ENCODE measurements around the gene XPNPEP2.
A peak's percentile ranks its signal among the peaks of the same experiment; 100 is the strongest.

The XPNPEP2 gene

GRCh38 chrX:129754056-129755024, 15.6 kb downstream of the XPNPEP2 start:
- no peak for DNase-seq

DNA sequence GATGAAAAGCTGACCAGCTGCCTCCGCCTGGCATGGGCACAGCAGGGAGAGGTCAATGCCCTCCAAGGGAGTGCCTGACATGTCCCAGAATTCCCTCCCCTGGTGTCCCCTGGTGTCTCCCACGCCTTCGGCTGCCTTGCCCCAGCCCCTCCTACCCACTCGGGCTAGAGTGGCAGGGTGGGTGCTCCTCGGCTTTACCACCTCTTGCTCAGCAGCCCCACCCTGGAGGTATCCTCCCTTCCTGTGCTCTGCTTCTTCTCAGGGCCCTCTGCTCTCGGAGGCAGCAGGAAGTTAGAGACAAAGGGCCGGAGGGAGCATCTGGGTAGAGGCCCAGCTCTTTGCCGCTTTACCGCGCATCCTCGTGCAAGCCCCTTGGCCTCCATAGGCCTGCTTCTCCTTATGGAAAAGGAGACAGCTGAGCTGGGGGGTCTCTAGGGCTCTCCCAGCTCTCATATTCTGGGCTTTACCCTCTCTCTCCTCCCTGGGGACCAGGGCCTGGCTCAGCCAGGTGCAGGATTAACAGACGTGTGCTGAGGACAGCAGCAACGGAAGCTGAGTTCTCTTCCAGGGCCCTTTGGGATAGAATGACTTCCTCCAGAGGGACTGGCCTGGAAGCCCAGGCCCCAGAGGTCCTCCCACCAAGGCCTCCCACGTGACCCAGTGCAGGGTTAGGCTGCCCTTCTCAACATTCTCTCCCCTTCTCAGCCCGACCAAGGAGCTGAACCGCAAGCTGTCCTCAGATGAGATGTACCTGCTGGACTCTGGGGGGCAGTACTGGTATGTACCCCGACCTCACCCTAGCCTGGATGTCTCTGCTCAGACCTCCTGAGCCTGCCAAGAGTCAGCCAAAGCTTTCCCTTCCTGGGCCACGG, 17.2 kb downstream of the XPNPEP2 start:
- no peak for DNase-seq

DNA sequence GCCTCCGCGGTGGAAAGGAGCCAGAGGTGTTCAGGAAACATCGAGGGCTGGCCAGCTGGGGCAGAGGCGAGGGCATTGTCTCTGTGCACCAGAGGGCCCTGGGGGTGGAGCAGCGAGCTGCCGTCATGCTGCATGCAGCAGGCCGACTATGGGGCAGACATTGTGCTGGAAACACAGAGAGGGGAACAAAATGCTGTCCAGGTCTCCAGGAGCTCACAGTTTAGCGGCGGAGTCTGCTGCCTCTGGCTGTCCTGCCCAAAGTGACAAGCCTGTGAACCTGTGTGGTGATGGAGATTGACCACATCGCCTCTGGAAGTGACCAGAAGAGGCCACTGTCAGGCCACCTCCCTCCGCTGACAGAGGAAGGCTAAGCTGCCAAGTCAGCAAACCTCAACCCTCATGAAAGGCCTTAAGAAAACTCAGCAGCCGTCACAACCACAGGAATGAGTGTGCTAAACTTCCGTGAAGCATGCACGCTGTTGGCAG, 20.8 kb downstream of the XPNPEP2 start:
- peak; percentile 70 for DNase-seq

DNA sequence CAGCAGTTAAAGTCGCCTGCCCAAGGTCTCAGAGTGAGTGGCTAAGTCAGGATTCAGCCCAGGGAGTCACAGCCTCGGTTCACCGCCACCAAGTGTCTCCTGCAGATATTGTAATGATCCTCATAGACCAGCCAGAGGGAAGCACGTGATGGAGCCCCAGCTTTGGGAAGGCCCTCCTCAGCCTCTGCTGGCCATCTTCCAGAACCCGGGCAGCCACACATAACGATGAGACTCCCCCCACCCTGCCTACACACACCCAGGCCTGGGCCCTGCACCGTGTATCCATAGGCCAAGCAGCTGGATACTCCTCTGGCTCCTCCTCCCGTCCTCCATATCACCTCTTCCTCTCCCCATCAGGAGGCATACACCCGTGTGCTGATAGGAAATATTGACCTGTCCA, 21.4 kb downstream of the XPNPEP2 start:
- no peak for DNase-seq

DNA sequence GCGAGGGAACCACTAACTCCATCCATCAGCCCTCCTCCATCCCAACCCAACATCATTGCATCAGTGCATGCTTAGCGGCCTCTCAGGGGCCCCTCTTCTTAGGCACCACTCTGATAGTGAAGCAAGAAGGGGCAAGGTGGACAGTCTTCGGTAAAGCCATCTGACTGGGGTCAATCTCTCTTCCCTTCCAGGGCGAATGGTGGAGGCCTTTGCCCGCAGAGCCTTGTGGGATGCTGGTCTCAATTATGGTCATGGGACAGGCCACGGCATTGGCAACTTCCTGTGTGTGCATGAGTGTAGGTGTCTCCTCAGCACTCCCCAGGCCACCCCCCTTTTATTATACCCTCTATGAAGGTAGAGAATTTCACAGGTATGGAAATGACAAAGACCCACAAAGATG, 22.2 kb downstream of the XPNPEP2 start:
- no peak for DNase-seq

DNA sequence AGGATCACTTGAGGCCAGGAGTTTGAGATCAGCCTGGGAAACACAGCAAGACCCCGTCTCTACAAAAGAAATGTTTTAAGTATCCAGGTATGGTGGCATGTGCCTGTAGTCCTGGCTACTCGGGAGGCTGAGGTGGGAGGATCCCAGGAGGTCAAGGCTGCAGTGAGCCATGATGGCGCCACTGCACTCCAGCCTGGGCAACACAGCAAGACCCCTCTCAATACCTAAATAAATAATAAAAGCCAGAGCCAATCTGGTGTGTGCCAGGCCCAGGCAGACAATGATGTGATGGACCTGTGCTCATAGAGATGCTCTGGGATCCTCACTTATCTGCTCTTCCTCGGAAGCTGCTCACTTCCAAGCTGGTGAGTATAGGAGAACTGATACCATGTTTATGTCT, 22.8 kb downstream of the XPNPEP2 start:
- DNase-seq: no peak

DNA sequence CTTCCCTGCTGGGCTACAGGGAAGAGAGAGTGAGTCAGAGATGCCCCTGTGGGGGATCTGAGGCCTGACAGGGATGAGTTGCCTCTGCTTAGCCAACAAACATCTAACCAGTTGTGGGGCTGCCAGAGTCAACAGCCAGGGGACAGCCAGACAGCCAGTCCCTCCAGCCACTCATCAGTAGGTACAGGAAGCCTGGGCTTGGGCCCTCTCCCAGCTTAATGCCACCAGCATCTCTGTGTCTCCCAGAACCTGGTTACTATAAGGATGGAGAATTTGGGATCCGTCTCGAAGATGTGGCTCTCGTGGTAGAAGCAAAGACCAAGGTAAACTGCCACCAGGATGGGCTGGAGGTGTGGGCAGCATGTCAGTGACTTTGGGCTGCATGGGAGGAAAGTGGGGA, 23.7 kb downstream of the XPNPEP2 start:
- no peak for DNase-seq

DNA sequence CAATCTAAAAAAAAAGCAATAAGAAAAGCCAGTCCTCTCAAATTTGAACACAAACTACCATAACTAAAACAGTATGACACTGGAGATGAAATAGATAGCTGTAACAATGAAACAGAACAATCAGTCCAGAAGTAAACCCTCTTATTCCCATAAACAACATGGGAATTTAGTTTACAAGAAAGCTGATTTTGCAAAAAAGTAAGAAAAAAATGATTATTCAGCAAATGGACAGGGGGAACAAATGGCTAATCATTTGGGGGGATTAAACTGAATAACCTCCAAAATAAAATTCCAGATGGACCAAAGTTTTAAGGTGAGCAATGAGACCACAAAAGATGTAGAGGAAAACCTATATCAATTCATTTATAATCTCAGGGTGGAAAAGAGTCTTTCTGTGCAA, 24.9 kb downstream of the XPNPEP2 start:
- DNase-seq: no peak

- DNase-seq: no peak
Measured at GRCh38 chrX:129768186-129768585, 29.4 kb downstream of the XPNPEP2 start.

GRCh38 chrX:129768586-129769466, 30.0 kb downstream of the XPNPEP2 start:
- no peak for DNase-seq

GRCh38 chrX:129769467-129770154, 30.8 kb downstream of the XPNPEP2 start:
- peak; percentile 66 for DNase-seq

GRCh38 chrX:129771266-129771995, 32.7 kb downstream of the XPNPEP2 start:
- no peak for DNase-seq

DNA sequence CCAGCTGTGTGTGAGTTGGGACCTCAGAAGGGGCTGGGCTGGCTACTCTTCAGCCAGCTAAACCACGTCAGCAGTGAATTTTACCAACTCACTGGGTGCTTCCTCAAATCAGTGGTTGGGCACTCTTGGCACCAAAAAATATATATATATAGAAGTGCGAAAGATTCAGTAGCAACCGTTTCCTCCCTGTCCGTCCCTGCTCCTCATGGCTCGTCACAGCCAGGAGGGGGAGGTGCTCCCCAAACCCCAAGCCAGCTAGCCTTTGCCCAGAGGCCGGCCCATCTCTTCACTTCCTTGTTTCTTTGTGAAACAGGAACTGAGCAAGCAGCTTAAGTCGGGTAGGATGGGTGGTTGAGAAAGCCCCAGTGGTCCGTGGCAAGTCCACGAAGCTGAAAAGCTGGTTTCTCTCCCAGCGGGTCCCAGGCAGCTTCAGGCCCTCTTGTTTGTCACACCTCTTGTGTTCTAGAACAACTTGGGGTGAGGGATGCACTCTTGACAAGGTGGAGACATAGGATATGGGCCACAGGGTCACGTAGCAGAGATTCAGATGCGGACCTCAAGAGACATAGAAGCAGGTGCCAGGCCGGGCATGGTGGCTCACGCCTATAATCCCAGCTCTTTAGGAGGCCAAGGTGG, 34.1 kb downstream of the XPNPEP2 start:
- peak; percentile 61 for DNase-seq

DNA sequence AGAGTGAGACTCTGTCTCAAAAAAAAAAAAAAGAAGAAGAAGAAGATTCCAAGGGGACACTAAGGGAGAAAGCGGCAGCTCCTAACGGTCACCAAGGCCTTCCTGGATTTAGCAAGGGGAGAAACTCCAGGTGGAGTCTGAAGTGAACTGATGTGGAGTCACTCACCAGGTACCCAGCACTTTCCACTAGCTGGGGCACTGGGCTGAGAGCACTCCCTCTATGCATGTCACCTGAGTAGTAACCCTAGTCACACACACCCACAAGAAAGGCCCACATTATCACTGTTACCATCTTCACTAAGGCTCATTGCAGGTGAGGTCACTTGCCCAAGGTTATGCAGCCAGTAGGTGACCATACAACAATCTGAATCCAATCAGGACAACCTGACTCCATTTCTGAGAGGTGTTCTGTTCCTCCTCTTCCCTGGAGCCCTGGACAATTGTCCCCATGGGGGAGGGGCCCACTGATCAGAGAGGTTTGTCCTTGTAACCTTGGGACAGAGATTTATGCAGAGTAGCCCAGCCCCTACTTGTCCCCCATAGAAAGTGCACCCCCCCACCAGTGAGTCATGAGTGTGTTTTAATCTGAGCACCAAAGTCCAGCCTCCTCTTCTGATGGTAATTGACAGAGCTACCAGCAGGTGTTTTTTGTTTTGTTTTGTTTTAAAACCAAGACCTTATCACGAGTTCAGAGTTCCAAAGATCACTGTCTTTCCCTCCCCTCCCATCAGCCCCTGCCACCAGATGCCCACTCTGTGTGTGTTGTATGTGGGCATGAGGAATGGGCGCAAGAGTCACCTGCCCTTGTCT, 35.1 kb downstream of the XPNPEP2 start:
- no peak for DNase-seq

GRCh38 chrX:129777218-129778030, 38.6 kb downstream of the XPNPEP2 start:
- peak; percentile 75 for DNase-seq

DNA sequence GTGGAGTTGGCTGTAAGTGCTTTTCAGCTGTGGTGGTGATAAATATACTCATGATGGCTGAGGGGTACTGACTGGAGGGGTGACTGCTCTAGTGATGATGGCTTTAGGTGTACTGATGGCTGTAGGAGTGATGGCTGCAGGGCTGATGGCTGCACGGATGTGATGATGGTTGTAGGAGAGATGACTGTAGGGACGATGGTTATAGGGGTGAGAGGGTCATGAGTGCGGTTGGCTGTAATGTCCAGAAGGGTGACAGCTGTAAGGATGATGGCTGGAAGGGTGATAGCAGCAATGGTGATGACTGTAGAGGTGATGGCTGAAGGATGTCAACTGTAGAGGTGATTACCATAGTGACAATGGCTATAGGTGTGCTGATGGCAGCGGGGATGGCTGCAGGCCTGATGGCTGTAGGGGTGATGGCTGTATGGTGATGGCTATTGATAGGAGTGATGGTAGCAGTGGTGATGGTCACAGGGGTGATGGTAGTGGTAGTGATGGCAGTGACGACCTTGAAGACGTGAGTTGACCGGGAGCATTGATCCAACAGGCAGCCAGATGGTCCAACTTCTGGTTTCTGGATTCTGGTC, 40.4 kb downstream of the XPNPEP2 start:
- no peak for DNase-seq

GRCh38 chrX:129779747-129780146, 41.0 kb downstream of the XPNPEP2 start, which contains the start of gene SASH3:
TSS of gene SASH3 (plus strand) at chrX:129779949. CDS start at chrX:129780098, 149 bp downstream.
- peak; percentile 71 for DNase-seq

GRCh38 chrX:129780441-129781105, 41.8 kb downstream of the XPNPEP2 start:
- no peak for DNase-seq
